HG03280 (cell line): ENCODE results near the gene RABGAP1.
"Not testable (repeated sequence)": the region's sequence is repeated elsewhere in the genome, so short reads cannot be mapped to it uniquely, and the experiment has no call there.

Experiments
- ATAC-seq: cut with Tn5 transposase; IDR thresholded peaks from one replicate; pipeline ENCODE4 v1.9.1; 2021; ENCODE audit warnings: mild to moderate bottlenecking, moderate library complexity; ENCODE audit not compliant: unreplicated experiment

The RABGAP1 gene

DNA sequence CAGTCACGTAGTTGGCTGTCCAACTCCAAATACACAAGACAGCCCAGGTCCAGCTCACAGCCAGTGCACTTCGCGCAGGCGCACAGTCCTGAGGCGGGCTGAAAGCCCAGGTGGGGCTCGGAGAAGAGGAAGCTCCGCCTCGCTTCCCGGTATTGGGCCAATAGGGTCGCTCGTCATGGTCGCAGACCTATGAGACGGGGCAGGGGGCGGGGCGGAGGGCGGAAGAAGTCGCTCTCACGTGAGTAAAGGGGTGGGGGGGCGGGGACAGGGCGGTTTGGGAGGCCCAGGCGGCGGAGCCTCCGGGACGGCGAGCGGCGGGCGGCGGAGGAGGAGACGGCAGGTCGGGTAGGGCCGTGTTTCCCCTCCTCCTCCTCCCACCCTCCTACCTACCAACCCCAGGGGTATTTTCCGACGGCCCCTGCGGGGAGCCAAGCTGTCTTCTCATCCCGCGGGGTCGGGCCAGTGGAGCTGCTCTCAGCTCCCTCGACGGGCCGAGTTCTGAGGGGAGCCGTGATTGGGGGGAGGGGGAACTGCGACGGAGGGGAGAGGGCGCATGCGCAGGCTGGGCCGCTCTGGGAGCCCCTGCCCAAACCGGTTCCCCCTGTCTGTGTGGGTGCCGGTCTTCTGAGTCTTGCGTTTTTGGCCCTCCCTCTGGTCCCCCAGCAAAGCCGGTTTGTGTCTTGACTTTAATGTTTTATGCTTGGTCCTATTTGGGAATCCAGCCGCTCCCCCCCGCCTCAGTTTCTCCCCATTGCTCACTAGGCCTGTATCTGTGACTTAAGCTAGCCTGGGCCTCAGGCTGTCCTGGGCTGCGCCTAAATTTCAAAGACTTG is at the start of gene RABGAP1:
Gene RABGAP1 (plus strand): TSS at position 272 of the 833 bp plus-strand sequence. CDS start 16,040 bp downstream, outside the sequence.
- peak; percentile 98 for ATAC-seq

DNA sequence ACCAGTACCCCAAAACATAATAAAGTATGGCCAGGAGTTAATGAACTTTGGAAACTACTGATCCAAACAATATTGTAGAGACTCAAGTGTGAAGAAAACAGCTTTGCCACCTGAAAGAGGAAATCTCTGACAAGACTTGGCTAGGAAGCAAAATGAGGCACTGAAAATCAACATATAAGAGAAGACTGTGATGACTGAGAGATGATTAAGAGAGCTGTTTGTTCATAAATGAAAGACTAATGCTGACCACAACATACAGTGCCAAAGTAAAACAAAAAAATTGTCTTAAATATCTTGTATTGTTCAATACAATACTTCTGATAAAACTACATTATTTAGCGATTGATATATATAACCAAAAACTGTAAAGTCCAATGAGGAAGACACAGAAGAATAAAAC is 42.9 kb upstream of the RABGAP1 start:
- no peak for ATAC-seq

GRCh38 chr9:122900791-122901190 is 40.0 kb upstream of the RABGAP1 start:
- no peak for ATAC-seq

DNA sequence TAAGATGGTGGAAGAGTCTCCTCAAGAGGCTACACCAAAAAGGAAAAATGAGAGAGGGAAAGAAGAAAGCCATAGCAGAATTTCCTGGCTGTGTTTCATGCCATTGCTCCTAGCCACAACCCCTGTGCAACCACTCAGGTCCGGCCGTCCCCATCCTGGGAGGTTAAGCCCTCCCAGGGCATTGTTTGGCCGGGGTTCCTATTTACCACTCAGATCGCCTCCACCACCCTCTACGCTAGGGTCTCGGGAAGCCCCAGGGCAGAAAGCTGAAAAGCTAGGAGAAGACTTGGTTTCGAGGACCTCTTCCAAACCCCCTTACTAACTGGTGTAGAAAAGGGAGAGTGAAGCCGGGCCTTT is 36.4 kb upstream of the RABGAP1 start:
- peak; percentile 19 for ATAC-seq

GRCh38 chr9:122904823-122905710 is 35.8 kb upstream of the RABGAP1 start, which contains the start of gene RC3H2:
Gene RC3H2, minus strand, starts transcription at chr9:122905359. Its CDS starts 7,850 bp downstream, at chr9:122897509.
- peak; percentile 89 for ATAC-seq

DNA sequence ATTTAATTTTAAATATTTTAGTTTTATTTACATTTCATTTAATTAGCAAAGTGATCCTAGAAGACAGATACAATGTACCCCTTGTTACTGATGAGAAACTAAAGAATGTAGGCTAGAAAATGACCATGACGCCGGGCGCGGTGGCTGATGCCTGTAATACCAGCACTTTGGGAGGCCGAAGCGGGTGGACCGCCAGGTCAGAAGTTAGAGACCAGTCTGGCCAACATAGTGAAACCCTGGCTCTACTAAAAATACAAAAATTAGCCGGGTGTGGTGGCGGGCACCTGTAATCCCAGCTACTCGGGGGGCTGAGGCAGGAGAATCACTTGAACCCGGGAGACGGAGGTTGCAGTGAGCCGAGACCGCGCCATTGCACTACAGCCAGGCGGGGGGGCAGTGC is 34.7 kb upstream of the RABGAP1 start:
- not testable (repeated sequence) for ATAC-seq

GRCh38 chr9:122912671-122912963 is 28.2 kb upstream of the RABGAP1 start:
- no peak for ATAC-seq

DNA sequence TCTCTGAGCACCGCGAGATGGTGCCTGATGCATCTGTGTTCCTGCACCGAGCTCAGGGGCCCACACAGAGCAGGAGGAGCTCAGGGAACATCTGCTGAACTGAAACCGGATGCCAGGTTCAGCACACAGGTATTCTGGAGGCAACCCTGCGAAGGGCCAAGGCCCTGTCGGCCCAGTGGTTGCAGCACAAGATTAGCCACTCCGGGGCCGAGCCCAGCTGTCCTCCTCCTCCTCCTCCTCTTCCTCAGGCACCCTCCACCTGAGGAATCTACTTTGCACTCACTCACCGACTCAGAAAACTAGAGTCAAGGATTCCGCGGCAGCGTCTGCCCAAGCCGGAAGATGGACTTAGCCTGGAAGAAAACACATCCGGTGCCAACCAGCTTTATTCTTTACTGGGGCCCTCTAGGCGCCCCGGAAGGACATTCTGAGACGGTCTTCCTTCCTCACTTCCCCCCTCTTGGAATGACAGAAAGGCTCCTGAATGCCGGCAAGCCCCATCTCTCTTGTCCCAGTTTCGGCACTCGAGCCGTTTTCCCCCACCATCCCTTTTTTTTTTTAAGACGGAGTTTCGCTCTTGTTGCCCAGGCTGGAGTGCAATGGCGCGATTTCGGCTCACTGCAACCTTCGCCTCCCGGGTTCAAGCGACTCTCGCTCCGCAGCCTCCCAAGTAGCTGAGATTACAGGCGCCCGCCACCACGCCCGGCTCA is 27.7 kb upstream of the RABGAP1 start, which contains the start of gene ZBTB6:
Gene ZBTB6 (minus strand): TSS at position 360 of the 710 bp plus-strand sequence. CDS start 1,251 bp downstream, outside the sequence.
- peak; percentile 99 for ATAC-seq

DNA sequence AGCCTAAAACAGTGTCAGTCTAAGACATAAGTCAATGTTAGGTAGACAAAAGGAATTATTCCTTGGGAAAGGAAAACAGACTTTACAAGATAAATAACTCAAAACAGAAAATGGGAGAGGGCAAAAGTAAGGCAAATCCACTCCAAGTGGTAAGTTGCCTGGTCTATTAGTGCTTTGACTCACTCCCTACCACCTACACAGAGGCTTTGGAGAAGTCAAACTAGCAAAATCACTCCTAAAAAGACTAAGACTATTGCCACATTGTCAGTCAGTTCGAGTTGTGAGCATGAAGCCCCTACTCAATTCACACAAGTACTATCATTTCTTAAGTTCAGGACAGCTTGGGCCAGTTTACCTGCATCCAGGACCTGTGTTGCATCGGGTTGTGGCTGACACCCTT is 22.5 kb upstream of the RABGAP1 start:
- ATAC-seq: no peak

DNA sequence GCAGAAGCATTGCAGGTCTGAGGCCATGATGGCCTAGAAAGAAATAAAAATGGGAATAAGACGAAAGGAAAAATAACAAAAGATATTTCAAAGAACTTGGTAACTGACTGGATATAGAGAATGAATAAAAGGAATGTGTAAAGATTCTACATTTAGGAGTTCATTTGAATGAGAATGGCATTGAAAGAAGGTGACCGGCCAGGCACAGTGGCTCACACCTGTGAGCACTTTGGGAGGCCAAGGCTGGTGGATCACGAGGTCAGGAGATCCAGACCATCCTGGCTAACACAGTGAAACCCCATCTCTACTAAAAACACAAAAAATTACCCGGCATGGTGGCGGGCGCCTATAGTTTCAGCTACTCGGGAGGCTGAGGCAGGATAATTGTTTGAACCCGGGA is 18.1 kb upstream of the RABGAP1 start:
- no peak for ATAC-seq

GRCh38 chr9:122923947-122924346 is 16.9 kb upstream of the RABGAP1 start:
- ATAC-seq: no peak

- no peak for ATAC-seq
These were observed 10.9 kb upstream of the RABGAP1 start for GRCh38 chr9:122929796-122930354.

- peak; percentile 37 for ATAC-seq
These were observed 10.1 kb upstream of the RABGAP1 start for GRCh38 chr9:122930541-122931225.

- ATAC-seq: peak; percentile 95
These were observed 9.3 kb upstream of the RABGAP1 start, which contains the start of gene ZBTB26 for GRCh38 chr9:122931226-122932121. Gene ZBTB26, minus strand, starts transcription at chr9:122931512. Its CDS starts 11,578 bp downstream, at chr9:122919934.

DNA sequence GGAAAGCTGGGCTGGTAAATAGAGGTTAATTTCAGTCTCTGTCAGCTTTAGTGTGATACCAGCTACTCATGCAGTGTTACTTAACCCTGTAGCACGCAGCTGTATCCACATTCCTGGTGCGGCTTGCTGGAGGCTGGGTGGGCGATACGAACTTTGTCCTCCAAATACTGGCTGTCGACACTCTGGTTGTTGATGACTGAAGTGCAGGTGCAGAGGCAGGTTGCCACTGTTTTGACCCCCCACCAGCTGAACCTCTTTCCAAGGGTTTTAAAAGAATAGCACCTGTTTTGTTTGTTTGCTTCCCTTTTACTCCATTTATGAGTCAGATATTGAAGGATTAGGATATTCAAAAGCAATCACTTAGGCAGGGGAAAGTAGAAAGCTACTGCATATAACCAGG is 4.4 kb upstream of the RABGAP1 start:
- ATAC-seq: no peak

DNA sequence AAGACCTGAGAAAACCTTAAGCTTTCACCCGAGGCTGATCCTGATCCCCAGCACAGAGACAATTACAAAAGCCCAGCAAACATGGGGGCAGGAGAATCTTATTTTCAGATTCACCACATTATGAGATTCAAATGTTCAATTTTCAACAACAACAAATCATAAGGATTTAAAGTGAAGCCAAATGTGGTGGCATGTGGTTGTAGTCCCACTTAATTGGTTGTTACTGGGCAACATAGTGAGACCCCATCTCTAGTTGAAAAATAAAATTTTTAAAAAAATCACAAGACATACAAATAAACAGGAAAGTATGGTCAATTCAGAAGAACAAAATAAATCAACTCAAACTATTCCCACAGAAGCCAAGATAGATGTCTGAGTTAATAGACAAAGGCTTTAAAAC is 3.9 kb upstream of the RABGAP1 start:
- no peak for ATAC-seq

DNA sequence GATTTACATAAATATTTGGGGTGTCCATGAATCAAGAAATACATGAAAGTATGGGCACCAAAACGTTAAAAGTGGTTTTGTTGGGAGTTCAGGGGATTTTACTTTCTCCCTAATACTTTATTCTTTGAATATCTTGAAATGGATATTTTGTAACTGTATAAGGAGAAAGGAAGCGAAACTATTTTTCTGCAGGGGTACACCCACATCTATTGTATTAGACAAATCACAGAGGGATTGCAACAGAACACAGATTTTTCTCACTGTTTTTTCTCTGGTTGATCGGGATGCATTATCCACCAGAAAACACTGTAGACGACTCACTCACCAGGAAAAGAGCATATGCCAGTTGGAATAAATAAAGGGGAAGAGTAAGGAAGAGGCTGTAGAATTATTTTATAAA is 1.2 kb upstream of the RABGAP1 start:
- no peak for ATAC-seq

DNA sequence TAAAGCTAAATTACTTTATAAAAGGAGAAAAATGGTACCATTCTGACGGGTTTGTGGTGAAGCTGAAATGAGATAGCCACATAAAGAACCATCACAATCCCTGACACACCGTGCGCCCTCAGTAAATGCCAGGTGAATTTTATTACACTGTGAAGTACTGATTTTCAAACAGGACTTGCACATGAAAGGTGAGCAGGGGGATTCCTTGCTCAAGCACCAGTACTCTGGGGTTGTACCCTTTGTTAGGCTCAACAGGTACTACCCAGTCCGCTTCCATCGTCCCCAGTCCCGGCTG is 419 bp upstream of the RABGAP1 start:
- ATAC-seq: no peak

DNA sequence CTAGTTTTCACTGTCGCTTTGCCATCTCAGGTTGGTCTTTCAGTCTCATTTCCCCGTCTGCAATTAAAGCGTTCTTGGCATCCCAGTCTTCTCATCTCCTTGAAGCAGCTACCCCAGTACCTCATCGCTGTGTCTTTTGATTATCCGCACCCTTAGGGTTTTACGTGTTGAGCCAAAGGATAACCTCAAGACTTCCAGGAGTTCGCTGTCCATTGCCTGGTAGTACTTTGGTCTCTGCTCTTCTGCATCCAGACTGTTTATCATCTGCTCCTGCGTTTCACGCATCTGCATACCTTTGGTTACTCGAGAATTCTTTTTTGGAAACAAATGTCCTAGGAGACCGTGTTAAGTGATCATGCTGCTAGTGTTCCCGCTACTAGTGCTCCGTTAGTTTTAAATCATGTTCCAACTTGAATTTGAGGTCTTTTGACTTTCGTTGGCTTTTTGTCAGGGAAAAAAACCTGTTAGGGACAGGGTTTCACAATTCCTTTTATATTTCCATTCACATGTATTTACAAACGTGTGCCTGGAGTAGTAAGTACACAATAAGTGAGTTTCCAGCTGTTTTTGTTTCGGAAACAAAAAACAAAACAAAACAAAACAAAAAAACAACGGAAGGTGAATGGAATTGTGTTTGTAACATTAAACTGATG is 888 bp downstream of the RABGAP1 start:
- ATAC-seq: no peak
